ENCODE results near the gene SEMA6B. TPM values are rescaled to one million over a fixed set of nuclear protein-coding genes. Genes with fewer than 3 reads are reported as not detected.

The SEMA6B gene
- total and polyA plus RNA-seq, 2 experiments from 2014 or later, result 0.50 to 3.2 TPM

GRCh38 chr19:4495471-4495870 is 64.0 kb downstream of the SEMA6B start:
- no peak overlapping the region for H3K27ac ChIP-seq
- H3K79me2 ChIP-seq, result no peaks in the 10 kb centered on the region
- H3K36me3 ChIP-seq (replicated peaks; ENCODE audit: insufficient read depth, low read depth), result no peaks in the 10 kb centered on the region
- no peak overlapping the region for H2AFZ ChIP-seq
- H3K27me3 ChIP-seq, result no peaks in the 10 kb centered on the region
- H3K9me2 ChIP-seq (replicated peaks; ENCODE audit: insufficient read depth), result no peaks in the 10 kb centered on the region
- DNase-seq (ENCODE audit: low spot score), result no peak
- no peaks in the 10 kb centered on the region for H3K9me3 ChIP-seq (ENCODE audit: low read depth)
- H3K4me2 ChIP-seq, result no peak overlapping the region
- H3K4me3 ChIP-seq, result no peak overlapping the region
- no peaks in the 10 kb centered on the region for H4K20me1 ChIP-seq (ENCODE audit: insufficient read depth, poor library complexity, severe bottlenecking)
- no peak for TF ChIP-seq EZH2phosphoT487 (IDR thresholded peaks at IDR 0.05; ENCODE audit: low read depth, severe bottlenecking, unreplicated experiment)
- TF ChIP-seq CTCF (IDR thresholded peaks at IDR 0.05; ENCODE audit: poor library complexity), result no peak
- no peak for TF ChIP-seq EZH2 (IDR thresholded peaks at IDR 0.05; ENCODE audit: borderline replicate concordance)
- 90% methylated on average over 8 of the region's 12 CpGs for WGBS (ENCODE audit: low lambda C conversion rate, missing lambda C conversion rate)
- no peaks in the 10 kb centered on the region for H3K4me1 ChIP-seq (ENCODE audit: insufficient read depth)

GRCh38 chr19:4494691-4495064 is 64.8 kb downstream of the SEMA6B start:
- H2AFZ ChIP-seq, result no peak overlapping the region
- no peaks in the 10 kb centered on the region for H4K20me1 ChIP-seq (ENCODE audit: insufficient read depth, poor library complexity, severe bottlenecking)
- H3K9me3 ChIP-seq (ENCODE audit: low read depth), result no peaks in the 10 kb centered on the region
- H3K27me3 ChIP-seq, result no peaks in the 10 kb centered on the region
- DNase-seq (ENCODE audit: low spot score), result no peak
- no peak overlapping the region for H3K4me2 ChIP-seq
- no peaks in the 10 kb centered on the region for H3K36me3 ChIP-seq (replicated peaks; ENCODE audit: insufficient read depth, low read depth)
- H3K27ac ChIP-seq, result no peak overlapping the region
- H3K4me1 ChIP-seq (ENCODE audit: insufficient read depth), result no peaks in the 10 kb centered on the region
- WGBS (ENCODE audit: low lambda C conversion rate, missing lambda C conversion rate), result 93% methylated on average over 6 of the region's 8 CpGs
- TF ChIP-seq EZH2phosphoT487 (IDR thresholded peaks at IDR 0.05; ENCODE audit: low read depth, severe bottlenecking, unreplicated experiment), result no peak
- H3K9me2 ChIP-seq (replicated peaks; ENCODE audit: insufficient read depth), result no peaks in the 10 kb centered on the region
- H3K79me2 ChIP-seq, result no peaks in the 10 kb centered on the region
- no peak overlapping the region for H3K4me3 ChIP-seq

- Histone ChIP-seq H3K79me2 (no peaks in the 10 kb centered on the region), H3K9me3 (ENCODE audit: low read depth) (no peaks in the 10 kb centered on the region), H3K4me1 (ENCODE audit: insufficient read depth) (no peaks in the 10 kb centered on the region), H3K36me3 (replicated peaks; ENCODE audit: insufficient read depth, low read depth) (no peaks in the 10 kb centered on the region), H3K27me3 (no peaks in the 10 kb centered on the region), H2AFZ (no peak overlapping the region), H3K27ac (no peak overlapping the region), H3K4me3 (no peak overlapping the region), H4K20me1 (ENCODE audit: insufficient read depth, poor library complexity, severe bottlenecking) (no peaks in the 10 kb centered on the region), H3K4me2 (no peak overlapping the region), H3K9me2 (replicated peaks; ENCODE audit: insufficient read depth) (no peaks in the 10 kb centered on the region)
- WGBS (ENCODE audit: low lambda C conversion rate, missing lambda C conversion rate), result 98% methylated on average over 24 of the region's 61 CpGs
- TF ChIP-seq EZH2phosphoT487 (IDR thresholded peaks at IDR 0.05; ENCODE audit: low read depth, severe bottlenecking, unreplicated experiment), result no peak
- TF ChIP-seq CTCF (IDR thresholded peaks at IDR 0.05; ENCODE audit: poor library complexity), result no peak
- no peak for TF ChIP-seq EZH2 (IDR thresholded peaks at IDR 0.05; ENCODE audit: borderline replicate concordance)
- no peak for DNase-seq (ENCODE audit: low spot score)
Observed at GRCh38 chr19:4493929-4494690, 65.4 kb downstream of the SEMA6B start.

- Histone ChIP-seq H3K27me3 (no peaks in the 10 kb centered on the region), H3K4me3 (no peak overlapping the region), H3K9me2 (replicated peaks; ENCODE audit: insufficient read depth) (no peaks in the 10 kb centered on the region), H3K36me3 (replicated peaks; ENCODE audit: insufficient read depth, low read depth) (no peaks in the 10 kb centered on the region), H3K4me1 (ENCODE audit: insufficient read depth) (no peaks in the 10 kb centered on the region), H3K27ac (no peak overlapping the region), H4K20me1 (ENCODE audit: insufficient read depth, poor library complexity, severe bottlenecking) (no peaks in the 10 kb centered on the region), H3K4me2 (no peak overlapping the region), H3K79me2 (no peaks in the 10 kb centered on the region), H2AFZ (no peak overlapping the region), H3K9me3 (ENCODE audit: low read depth) (no peaks in the 10 kb centered on the region)
- no peak for TF ChIP-seq CTCF (IDR thresholded peaks at IDR 0.05; ENCODE audit: poor library complexity)
- no peak for DNase-seq (ENCODE audit: low spot score)
- WGBS (ENCODE audit: low lambda C conversion rate, missing lambda C conversion rate), result 98% methylated on average over 38 of the region's 41 CpGs
Observed at GRCh38 chr19:4493104-4493928, 66.2 kb downstream of the SEMA6B start.

Data from hepatocyte (in vitro differentiated cells).